Epithelial cell of umbilical artery (primary cell): ENCODE data around the gene LCMT2. TPM values are rescaled to one million over a fixed set of nuclear protein-coding genes. Genes with fewer than 3 reads are reported as not detected.

Experiments
- total RNA-seq: library from RNA; depleted of rRNA; stranded (reverse); fragments of >200 nt; gene quantifications from 2 replicates; pipeline ENCODE4 v1.2.3, GENCODE V29; 2014

Gene LCMT2, protein sequence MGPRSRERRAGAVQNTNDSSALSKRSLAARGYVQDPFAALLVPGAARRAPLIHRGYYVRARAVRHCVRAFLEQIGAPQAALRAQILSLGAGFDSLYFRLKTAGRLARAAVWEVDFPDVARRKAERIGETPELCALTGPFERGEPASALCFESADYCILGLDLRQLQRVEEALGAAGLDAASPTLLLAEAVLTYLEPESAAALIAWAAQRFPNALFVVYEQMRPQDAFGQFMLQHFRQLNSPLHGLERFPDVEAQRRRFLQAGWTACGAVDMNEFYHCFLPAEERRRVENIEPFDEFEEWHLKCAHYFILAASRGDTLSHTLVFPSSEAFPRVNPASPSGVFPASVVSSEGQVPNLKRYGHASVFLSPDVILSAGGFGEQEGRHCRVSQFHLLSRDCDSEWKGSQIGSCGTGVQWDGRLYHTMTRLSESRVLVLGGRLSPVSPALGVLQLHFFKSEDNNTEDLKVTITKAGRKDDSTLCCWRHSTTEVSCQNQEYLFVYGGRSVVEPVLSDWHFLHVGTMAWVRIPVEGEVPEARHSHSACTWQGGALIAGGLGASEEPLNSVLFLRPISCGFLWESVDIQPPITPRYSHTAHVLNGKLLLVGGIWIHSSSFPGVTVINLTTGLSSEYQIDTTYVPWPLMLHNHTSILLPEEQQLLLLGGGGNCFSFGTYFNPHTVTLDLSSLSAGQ
- total RNA-seq: 4.2 and 6.5 TPM in 2 replicates

DNA sequence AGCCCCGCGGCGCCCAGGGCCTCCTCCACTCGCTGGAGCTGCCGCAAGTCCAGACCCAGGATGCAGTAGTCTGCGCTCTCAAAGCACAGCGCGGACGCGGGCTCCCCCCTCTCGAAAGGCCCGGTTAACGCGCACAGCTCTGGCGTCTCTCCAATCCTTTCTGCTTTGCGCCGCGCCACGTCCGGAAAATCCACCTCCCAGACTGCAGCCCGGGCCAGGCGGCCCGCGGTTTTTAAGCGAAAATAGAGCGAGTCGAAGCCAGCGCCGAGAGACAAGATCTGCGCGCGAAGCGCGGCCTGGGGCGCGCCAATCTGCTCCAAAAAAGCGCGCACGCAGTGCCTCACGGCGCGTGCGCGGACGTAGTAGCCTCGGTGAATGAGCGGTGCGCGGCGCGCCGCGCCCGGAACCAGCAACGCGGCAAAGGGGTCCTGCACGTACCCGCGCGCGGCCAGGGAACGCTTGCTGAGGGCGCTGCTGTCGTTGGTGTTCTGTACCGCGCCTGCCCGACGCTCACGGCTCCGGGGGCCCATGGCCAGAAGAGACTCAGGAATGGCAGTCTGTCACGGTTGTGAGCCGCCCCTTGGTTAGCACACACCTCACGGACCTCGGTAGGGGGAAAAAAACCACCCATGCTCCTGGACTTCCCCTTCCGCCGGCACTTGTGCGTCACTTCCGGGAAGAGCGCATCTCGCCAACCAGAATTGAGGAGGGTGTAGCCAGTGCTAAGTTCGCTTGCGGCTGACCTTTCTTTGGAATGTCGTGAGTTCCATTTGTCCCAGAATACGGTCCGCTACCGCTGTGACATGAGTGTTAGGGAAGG, at the start of gene LCMT2:
Gene LCMT2 (minus strand): TSS at position 614 of the 820 bp plus-strand sequence. CDS start 84 bp downstream, at position 530.

GRCh38 chr15:43370975-43371974, 40.9 kb upstream of the LCMT2 start, which contains the start of the genes TUBGCP4 and ZSCAN29:
TSS of gene TUBGCP4 (plus strand) at chr15:43371101. CDS start at chr15:43371355, 254 bp downstream.
TSS of gene ZSCAN29 (minus strand) at chr15:43371043. CDS start at chr15:43369913, 1,130 bp downstream.

GRCh38 chr15:43302205-43302817, 28.1 kb downstream of the LCMT2 start, which contains the start of gene TGM7:
TSS of gene TGM7 (minus strand) at chr15:43302255.

Other genes starting within 250 kb of the LCMT2 start
- gene UBR1, start 224.5 kb downstream of the LCMT2 start, total RNA-seq: 24.7 and 33.1 TPM in 2 replicates
- 12.0 and 27.4 TPM in 2 replicates for gene TMEM62, start 197.0 kb downstream of the LCMT2 start, total RNA-seq
- gene CCNDBP1, start 145.2 kb downstream of the LCMT2 start, total RNA-seq: 68.4 and 97.1 TPM in 2 replicates
- gene EPB42, start 109.6 kb downstream of the LCMT2 start, total RNA-seq: not detected in 2 replicates
- not detected in 2 replicates for gene TGM5, start 63.6 kb downstream of the LCMT2 start, total RNA-seq
- gene TGM7, start 28.3 kb downstream of the LCMT2 start, total RNA-seq: not detected in 2 replicates
- 12.0 and 19.3 TPM in 2 replicates for gene ZSCAN29, start 40.5 kb upstream of the LCMT2 start, total RNA-seq
- 12.7 and 17.9 TPM in 2 replicates for gene TUBGCP4, start 40.5 kb upstream of the LCMT2 start, total RNA-seq
- 47.1 and 58.2 TPM in 2 replicates for gene TP53BP1, start 162.6 kb upstream of the LCMT2 start, total RNA-seq
- gene MAP1A, start 187.0 kb upstream of the LCMT2 start, total RNA-seq: 0.65 and 1.5 TPM in 2 replicates